Suprapubic skin (tissue), 3 donors: ENCODE results near the gene SLC16A12.

ENCODE experiments used
- EP300 ChIP-seq: sonication (generic); formaldehyde crosslinking; IDR thresholded peaks from one replicate; pipeline ENCODE4 v1.6.1; 2017; ENCODE audit warnings: antibody characterized with exemption
- POLR2A ChIP-seq, 2 donors: fragments of 450-650 bp; IDR thresholded peaks; one replicate each; pipeline ENCODE4 v1.6.1; 2017; ENCODE audit warnings: antibody characterized with exemption in 2 of 2, mild to moderate bottlenecking in 2 of 2, moderate library complexity in 2 of 2
- TF ChIP-seq, protein P1 (sequence below), 2 donors: fragments of 200-600 bp in 1 of 2; fragments of 450-650 bp in 1 of 2; sonication (generic) in 1 of 2; IDR thresholded peaks; one replicate each; pipeline ENCODE4 v1.5.1; 2016 to 2019; ENCODE audit warnings: antibody characterized with exemption in 2 of 2, mild to moderate bottlenecking in 1 of 2, moderate library complexity in 1 of 2

- TF ChIP-seq EP300 (no peak), POLR2A (IDR thresholded peaks at IDR 0.05) (no peak)
- TF ChIP-seq, protein P1, sequence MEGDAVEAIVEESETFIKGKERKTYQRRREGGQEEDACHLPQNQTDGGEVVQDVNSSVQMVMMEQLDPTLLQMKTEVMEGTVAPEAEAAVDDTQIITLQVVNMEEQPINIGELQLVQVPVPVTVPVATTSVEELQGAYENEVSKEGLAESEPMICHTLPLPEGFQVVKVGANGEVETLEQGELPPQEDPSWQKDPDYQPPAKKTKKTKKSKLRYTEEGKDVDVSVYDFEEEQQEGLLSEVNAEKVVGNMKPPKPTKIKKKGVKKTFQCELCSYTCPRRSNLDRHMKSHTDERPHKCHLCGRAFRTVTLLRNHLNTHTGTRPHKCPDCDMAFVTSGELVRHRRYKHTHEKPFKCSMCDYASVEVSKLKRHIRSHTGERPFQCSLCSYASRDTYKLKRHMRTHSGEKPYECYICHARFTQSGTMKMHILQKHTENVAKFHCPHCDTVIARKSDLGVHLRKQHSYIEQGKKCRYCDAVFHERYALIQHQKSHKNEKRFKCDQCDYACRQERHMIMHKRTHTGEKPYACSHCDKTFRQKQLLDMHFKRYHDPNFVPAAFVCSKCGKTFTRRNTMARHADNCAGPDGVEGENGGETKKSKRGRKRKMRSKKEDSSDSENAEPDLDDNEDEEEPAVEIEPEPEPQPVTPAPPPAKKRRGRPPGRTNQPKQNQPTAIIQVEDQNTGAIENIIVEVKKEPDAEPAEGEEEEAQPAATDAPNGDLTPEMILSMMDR (IDR thresholded peaks at IDR 0.05): no peak
These were observed 57.2 kb downstream of the SLC16A12 start for GRCh38 chr10:89478085-89478738.
